HS-27A (cell line): ENCODE results near the gene ZBTB17.

Experiments used
- DNase-seq: peaks from one replicate; pipeline ENCODE4 v3.0.0-alpha.2; 2012; ENCODE audit warnings: low read depth, missing footprints

The ZBTB17 gene

DNA sequence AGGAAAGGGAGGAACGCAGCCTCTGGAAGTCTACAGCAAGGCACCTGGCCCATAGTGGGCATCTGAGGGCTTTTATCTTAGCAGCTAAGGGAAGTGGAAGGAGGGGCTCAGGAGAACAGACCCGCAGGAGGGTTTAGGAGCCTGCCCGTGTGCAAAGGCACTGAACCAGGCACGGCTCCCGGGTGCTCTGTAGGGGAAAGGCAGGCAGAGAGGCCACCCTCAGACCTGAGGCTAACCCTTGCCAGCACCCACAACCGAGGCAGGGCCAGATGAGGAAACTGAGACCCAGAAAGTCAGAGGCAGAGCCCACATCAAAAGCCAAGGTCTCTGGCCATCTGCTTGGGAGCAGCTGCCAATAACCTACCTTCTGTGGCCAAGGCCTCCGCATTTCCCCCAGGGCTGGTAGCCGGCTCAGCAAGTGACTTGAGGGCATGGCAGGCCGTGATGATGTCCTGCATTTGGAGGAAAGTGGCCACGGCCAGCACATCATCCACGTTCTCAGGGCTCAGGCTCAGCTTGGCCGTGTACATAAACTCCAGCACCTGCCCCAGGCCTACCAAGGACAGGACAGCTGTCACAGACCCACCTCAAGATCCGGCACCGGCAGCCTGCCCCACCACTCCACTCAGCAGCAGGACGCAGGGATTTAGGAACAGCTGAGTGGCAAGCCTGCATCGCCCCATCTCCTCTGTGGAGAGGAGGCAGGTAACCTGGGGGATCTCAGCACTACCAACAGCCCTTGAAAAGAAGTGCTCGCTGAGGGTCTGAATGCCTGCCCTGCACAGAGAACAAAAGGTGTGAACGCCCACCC is 29.1 kb downstream of the ZBTB17 start:
- DNase-seq, result no peak

DNA sequence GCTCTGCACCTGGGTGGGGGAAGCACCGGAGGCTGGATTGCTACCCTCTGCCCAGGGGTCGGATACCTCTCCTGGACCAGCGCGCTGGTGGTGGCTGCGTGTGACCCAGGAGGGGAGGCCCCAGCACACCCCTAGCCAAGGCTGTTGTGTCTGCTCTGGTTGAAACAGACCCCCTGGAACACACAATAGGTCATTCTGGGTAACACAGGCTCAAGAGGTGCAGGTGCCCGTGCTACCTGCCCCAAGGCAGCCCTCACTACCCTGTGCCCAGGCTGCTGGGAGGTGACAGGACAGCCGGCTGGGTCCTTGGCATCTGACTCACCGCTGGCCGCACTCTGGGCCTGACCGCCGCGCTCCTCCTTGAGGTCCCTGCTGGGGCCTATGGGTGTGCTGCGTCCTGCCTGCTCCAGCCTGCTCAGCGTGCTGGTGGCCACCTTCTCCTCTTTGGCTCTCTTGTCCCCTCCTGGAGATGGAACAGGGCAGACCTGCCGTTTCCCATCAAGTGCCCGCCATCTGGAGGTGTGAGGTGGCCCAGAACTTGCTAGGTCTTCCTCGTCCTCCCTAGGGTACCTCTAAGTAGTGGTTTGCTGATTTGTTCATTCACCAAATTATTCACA is 30.0 kb downstream of the ZBTB17 start:
- no peak for DNase-seq

DNA sequence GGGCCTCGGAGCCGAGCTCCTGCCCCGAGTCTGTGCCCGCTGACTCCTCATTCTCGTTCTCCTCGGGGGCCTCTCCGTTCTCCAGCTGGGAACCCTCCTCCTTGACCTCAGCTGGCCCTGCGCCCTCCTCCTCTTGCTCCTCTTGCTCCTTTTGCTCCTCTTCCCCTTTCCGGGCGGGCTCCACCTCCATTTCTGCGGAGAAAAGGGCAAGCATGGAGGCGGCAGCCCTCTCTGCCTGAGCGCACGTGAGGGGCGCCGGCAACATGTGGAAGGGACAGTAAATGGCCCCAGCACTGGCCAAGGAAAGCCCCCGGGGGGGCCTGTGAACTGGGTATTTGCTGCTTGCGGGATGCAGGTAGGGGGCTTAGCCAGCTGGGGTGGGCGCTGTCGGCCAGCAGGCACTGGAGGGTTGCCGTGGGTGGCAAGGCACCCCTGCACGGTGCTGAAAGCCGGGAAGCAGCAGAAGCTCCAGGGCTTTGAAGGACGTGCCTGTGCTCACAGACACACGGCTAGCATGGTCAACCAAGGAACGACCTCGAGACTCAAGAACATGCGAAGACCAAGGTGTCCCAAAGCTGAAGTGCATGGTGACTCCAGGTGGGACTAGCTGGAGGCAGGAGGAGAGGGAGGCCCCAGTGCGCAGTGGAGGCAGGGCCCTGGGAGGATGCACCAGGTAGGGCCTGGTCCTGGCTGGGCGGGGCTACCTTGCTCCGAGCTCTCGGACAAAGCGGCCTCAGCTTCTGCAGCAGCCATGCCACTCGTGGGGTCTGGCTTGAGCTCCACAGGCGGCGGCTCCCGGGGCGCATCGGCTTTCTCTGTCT is 30.7 kb downstream of the ZBTB17 start:
- DNase-seq, result no peak

DNA sequence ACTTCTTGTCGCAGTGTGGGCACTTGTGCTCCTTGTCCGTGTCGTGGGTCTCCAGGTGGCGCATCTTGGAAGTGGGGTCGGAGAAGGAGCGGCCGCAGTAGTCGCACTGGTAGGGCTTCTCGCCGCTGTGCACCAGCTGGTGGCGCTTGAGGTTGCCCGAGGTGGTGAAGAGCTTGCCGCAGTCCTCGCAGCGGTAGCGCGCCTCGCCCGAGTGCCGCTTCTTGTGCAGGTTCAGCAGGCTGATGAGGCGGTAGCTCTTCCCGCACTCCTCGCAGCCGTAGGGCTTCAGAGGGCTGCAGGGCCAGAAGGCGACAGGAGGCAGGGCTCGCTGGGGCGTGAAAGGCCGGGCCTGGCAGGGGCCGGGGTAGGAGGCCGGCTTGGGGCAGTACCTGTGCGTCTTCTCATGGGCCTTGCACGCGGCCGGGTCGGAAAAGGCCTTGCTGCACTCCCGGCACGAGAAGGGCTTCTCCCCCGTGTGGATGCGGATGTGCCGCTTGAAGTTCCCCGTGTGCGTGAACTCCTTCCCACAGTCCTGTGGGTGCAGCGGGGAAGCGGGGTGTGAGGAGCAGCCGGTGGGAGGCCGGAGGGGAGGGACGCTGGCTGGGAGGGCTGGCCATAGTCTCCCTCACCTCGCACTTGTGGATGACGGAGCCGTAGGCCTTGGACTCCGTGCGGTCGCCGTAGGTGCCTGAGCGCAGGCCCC is 31.4 kb downstream of the ZBTB17 start:
- DNase-seq, result no peak

DNA sequence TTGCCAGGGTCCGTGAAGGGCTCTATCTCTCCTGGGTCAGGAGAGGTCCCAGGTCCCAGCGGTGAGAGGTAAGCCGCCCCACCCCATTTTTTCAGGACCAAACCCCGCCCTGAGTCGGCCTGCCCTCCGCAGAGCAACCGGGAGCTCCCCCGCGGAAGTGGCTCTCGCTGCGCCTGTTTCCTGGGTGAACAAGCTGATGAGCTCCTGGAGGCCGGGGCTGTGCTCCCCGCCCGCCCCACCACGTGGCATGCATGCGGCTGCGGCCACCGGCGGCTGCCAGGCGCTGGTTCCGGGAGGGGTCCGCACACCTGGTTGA is 32.0 kb downstream of the ZBTB17 start:
- no peak for DNase-seq

DNA sequence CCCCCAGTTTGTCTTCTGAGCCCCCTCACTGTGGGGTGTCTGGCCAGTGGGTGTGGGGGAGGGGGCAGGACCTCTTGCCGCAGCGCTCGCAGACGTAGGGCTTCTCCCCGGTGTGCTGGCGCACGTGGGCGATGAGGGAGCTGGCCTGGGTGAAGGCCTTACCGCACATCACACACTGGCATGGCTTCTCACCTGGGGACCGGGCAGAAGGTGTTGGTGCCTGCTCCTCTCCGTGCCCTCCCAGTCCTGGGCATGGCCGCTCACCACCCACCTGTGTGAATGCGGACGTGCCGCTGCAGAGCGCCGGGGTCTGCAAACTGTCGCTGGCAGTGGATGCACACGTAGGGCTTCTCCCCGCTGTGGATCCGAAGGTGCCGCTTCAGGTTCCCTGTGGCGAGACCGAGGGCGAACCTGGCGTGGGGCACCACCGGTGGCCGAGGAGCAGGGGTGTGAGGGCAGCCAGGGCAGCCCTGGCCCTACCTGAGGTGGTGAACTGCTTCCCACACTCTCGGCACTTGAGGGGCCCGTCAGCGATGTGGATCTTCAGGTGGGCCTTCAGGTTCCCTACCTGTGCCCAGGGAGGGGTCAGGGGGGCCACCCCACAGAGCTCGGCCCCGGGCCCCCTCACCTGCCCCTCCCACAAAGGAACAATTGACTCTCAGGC is 32.4 kb downstream of the ZBTB17 start:
- DNase-seq, result no peak

DNA sequence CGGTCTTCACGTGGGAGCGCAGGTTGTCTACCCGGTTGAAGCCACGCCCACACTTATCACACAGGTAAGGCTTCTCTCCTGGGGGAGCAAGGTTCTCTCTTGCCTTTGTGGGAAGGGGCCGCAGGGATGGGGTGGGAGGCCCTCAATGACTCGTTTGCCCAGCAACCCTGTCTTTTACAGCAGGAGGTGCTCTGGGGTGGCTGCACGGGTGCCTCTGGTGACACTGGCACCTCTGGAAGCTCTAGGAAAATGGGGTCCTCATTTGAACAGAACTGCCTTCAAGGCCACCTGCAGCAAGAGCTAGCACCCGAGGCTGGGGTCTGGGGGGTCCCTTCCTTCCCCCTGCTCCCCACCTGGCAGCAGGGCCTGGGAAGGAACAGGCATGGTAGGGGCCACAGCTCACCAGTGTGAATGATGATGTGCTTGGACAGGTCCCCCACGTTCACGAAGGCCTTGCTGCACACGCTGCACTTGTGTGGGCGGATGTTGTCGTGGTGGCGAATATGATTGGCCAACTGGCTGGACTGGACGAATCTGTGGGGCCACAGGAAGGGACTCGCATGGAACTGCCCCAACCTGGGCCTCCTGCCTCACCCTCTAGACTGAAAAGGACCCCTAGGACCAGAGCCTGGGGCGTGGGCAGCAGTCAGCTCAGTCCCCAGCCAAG is 33.1 kb downstream of the ZBTB17 start:
- DNase-seq, result no peak

DNA sequence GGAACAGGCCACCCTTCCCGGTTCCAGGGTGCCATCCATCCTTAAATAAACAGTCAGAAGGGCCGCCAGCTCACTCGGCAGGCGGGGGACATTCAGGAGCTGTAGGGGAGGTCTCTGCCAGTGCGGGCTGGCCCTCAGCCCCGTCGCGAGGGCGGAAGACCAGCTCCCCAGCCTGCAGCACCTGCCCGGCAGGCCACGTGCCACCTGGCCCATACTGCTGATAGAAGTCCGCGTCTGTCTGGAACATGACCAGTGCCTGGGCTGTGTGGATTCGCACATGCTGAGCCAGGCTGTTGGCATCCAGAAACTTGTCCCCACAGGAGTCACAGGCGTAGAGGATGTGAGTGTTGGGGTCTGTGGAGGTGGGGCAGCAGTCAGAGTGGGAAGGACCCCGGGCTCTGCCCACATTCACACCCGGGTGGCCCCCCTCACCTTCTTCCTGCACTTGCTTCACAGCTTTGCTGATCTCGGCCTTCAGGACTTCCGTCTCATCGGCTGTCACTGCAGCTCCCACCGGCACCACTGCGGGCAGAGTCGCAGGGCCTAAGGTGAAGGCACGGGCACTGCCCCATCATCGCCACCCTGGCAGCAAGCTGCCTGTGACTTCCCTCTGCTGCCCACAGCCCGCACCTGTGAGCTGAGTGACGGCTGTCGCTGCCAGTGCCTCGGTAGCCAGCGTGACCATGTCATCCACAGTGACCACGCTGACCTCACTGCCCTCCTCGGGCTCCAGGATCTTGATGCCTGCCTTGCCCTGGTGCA is 33.8 kb downstream of the ZBTB17 start:
- no peak for DNase-seq

DNA sequence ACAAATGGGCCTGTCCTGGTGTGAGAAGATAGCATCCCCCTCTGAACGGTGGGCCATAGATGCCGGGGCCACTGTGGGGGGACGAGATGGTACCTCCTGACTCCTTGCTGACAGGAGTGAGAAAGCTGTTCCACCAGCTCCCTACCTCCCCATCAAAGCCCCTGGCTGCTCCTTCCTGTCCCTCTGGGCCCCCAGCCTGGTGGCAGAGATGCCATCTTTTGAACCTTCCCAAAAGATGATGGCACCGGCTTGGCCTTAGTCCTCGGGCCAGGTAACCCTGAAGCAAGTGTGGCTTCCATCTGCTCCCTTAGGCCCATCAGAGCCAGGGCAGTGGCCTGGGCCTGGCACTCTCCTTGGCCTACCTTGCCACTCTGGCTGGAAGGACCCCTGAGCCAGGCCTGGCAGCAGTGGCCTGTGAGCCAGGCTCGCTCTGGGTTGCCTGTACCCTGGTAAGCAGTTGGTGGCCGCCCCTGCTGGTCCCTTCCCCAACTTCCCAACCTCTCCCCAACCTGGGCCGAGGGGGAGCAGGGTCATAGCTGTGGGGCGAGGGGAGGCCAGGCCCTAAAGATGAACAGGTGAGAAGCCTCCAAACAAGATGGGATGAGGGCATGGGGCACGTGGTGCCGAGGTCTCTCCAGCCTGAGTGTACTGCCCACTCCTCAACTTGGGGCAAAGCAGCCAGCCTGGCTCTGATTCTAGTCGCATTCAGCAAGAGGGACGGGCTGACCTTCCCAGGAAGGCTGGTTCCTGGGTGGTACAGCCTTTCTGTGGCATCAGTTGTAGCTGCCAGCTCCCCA is 34.7 kb downstream of the ZBTB17 start:
- no peak for DNase-seq

DNA sequence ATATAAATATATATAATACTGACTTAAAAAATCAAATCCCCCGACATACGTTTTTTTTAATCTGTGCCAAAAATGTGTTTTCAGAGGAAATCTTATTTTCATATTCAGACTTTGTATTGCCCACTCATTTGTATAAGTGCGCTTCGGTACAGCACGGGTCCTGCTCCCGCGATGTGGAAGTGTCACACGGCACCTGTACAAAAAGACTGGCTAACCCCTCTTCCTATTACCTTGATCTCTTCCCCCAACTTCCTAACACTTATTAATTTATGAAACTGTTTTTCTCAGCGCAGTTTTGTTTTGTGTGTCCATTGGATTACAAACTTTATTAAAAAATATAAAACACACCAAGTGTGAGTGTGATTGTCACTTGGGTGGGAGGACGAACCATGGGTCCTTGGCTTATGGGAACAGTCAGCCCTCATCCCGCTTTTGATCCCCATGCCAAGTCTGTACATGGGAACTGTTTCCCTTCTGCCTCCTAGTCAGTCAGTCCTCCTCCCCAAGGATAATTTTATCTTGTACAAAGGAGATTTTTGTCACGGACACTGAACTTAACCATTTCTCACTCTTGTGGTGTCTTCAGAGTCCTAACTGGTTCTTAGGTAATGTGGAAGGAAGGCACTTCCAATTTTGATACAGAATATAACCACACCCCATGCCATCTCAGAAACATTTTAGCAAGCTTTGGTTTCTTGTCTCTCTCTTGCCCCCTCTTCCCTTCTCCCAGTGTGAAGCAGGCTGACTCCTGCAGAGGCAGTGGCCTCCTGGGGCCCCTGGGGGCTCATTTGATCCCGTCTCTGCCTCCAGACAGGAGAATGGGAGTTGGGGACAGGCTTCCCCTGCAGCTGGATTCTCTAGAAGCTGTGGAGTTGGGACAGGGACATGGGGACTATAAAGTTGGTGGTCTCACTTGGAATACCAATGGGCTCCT is 35.5 kb downstream of the ZBTB17 start:
- no peak for DNase-seq

DNA sequence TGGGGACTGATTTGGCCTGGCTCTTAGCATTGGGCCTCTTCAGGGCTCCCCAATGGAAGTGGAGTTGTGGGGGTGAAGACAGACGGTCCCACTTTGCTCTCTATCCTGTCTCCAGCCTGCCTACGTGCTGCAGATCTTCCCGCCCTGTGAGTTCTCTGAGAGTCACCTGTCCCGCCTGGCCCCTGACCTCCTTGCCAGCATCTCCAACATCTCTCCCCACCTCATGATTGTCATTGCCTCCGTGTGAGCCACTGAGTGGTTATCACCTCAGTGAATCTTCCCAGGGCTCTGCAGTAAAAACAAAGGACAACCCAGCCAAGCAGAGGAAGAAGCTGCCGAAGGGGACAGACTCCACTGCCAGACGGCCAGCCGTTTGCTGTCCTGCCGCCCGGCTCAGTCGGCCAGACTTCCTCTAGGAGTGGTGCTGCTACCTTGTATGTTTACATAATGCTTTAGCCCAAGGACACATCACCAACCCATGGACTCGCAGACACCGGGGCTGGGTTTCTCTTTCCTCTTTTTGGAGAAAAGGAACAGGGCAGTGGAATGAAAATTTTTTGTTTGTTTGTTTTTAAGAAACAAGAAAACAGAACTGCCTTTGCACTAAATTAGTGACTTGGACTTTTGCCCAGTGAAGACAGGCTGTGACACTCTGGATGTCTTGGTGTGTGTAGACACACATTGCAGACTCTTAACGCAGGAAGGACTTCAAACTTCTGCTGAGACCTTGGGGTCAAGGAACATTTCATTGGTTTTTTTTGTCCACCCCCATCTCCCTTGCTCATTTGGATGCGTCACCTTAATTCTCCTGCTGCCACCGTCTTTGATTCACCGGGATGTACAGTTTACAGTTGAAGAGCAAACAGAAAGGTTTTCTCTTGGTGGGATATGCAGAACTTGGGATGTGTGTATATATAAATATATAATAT is 36.5 kb downstream of the ZBTB17 start:
- no peak for DNase-seq

DNA sequence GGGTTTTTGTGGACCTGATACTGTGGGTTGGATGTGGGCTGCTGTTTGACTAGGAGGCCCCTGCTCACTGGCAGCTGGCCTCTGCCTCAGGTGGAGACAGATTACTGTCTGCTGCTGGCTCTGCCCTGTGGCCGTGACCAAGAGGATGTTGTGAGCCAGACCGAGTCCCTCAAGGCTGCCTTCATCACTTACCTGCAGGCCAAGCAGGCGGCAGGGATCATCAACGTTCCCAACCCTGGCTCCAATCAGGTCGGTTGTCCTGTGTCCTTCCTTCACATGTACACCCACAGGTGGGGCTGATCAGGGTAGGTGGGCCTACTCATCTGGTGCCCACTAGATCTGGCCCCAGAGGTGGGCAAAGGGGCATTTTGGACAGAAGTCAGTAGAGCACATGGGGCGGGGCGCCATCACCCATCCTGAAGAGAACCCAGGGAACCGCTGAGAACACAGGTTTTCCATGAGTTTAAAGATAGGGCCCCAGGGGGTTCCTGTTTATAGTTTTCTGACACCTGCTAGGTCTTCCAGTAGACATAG is 37.2 kb downstream of the ZBTB17 start:
- DNase-seq, result no peak

DNA sequence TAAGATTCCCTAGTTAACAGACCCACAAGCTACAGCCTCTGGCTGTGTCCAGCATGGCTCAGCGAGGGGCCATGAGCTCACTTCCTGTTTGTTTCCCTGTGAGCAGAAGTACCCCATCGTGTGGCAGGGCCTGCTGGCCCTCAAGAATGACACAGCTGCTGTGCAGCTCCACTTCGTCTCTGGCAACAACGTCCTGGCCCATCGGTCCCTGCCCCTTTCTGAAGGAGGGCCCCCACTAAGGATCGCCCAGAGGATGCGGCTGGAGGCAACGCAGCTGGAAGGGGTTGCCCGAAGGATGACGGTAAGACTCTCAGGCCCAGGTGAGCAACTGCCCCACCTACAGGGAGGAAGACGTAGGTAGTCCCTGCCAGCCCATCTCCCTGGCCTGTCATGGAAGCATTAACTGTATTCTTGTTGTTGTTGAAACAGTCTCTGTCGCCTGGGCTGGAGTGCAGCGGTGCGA is 38.2 kb downstream of the ZBTB17 start:
- DNase-seq, result no peak

DNA sequence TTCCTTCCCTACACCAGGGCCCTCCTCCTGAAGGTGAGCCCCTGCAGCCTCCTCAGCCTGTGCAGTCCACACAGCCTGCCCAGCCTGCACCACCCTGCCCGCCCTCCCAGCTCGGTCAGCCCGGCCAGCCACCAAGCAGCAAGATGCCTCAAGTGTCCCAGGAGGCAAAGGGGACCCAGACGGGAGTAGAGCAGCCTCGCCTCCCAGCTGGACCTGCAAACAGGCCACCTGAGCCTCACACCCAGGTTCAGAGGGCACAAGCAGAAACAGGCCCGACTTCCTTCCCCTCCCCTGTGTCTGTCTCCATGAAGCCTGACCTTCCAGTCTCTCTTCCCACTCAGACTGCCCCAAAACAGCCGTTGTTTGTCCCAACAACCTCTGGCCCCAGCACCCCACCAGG is 38.8 kb downstream of the ZBTB17 start:
- no peak for DNase-seq

DNA sequence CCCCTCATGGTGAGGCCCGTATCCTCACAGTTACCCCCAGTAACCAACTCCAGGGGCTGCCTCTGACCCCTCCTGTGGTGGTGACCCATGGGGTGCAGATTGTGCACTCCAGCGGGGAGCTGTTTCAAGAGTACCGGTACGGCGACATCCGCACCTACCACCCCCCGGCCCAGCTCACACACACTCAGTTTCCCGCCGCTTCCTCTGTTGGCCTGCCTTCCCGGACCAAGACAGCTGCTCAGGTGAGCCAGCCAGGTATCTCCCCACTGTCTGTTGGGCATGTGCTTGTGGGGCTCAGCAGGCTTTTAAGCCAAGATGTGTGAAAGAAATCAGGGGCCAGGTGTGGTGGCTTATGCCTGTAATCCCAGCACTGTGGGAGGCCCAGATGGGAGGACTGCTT is 39.9 kb downstream of the ZBTB17 start:
- DNase-seq, result no peak

DNA sequence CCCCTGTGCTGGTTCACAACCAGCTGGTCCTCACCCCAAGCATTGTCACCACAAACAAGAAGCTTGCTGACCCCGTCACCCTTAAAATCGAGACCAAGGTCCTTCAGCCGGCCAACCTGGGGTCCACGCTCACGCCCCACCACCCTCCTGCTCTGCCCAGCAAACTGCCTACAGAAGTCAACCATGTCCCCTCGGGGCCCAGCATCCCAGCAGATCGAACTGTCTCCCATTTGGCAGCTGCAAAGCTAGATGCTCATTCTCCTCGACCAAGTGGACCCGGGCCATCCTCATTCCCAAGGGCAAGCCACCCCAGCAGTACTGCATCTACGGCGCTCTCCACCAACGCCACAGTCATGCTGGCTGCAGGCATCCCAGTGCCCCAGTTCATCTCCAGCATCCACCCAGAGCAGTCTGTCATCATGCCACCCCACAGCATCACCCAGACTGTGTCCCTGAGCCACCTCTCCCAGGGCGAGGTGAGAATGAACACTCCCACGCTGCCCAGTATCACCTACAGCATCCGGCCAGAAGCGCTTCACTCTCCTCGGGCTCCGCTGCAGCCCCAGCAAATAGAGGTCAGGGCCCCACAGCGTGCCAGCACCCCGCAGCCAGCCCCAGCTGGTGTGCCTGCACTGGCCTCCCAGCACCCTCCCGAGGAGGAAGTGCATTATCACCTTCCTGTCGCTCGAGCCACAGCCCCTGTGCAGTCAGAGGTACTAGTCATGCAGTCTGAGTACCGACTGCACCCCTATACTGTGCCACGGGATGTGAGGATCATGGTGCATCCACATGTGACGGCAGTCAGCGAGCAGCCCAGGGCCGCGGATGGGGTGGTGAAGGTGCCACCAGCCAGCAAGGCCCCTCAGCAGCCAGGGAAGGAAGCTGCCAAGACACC is 40.6 kb downstream of the ZBTB17 start:
- DNase-seq, result no peak
